Endothelial cell of umbilical vein (primary cell): Measurements from ENCODE around the gene KCNN1. TPM values are rescaled to one million over a fixed set of nuclear protein-coding genes. Genes with fewer than 3 reads are reported as not detected.

Experiments used
- BruUV-seq: library from RNA; stranded (reverse); fragments of 400-500 nt; replicated peaks from 2 replicates; lab custom pipeline; 2021; lab: Mats Ljungman, UMichigan
- CTCF ChIA-PET: fragments of 300-600, 350-600 bp; sonication (Branson Sonifier 250); formaldehyde crosslinking; loops from one replicate; lab custom pipeline; 2021; ENCODE audit warnings: antibody characterized with exemption, inconsistent platforms; lab: Charles Lee
- POLR2A ChIA-PET: fragments of 300-600, 350-600 bp; sonication (Branson Sonifier 250); formaldehyde crosslinking; loops from one replicate; lab custom pipeline; 2021; ENCODE audit warnings: antibody characterized with exemption, inconsistent platforms; lab: Charles Lee
- DNase-seq: peaks from one replicate; pipeline ENCODE4 v3.0.0-alpha.2; 2011; ENCODE audit warnings: low read depth, low spot score
- FAIRE-seq: peaks from 2 replicates; lab custom pipeline; 2011; peaks lifted over from hg19 to GRCh38; lab: Jason Lieb, UNC
- H2AFZ ChIP-seq: 2 replicates; pipeline ENCODE4 v1.6.0; 2012; ENCODE audit warnings: low read depth, low read length, control low read depth, inconsistent platforms
- H3K27ac ChIP-seq: 2 replicates; pipeline ENCODE4 v1.5.1; 2011; ENCODE audit warnings: low read depth, mild to moderate bottlenecking, control low read depth, low read length, moderate library complexity; ENCODE audit not compliant: insufficient read depth
- H3K27me3 ChIP-seq, 2 experiments: 2 replicates each; pipeline versions ENCODE4 v1.6.0 to v1.6.1; 2011; ENCODE audit warnings: low read length in 2 of 2, mixed read lengths in 1 of 2; ENCODE audit not compliant: control insufficient read depth in 2 of 2, insufficient read depth in 2 of 2
- H3K36me3 ChIP-seq, 2 experiments: 2 replicates in 1 of 2; 3 replicates in 1 of 2; pipeline ENCODE4 v1.5.1; 2011; ENCODE audit warnings: low read length in 2 of 2, mild to moderate bottlenecking in 1 of 2, moderate library complexity in 1 of 2; ENCODE audit not compliant: control insufficient read depth in 2 of 2, insufficient read depth in 2 of 2; ENCODE audit errors: extremely low read depth in 1 of 2
- H3K4me1 ChIP-seq: 3 replicates; pipeline ENCODE4 v1.5.1; 2011; ENCODE audit warnings: mild to moderate bottlenecking, low read length; ENCODE audit not compliant: control insufficient read depth, insufficient read depth; ENCODE audit errors: extremely low read depth
- H3K4me2 ChIP-seq: 2 replicates; pipeline ENCODE4 v1.6.1; 2011; ENCODE audit warnings: low read length, control low read depth, mixed read lengths; ENCODE audit not compliant: insufficient read depth
- H3K4me3 ChIP-seq, 3 experiments: fragments of 200-600 bp in 1 of 3; sonication (generic), shearing (Covaris generic) in 1 of 3; replicated peaks in 1 of 3; 2 replicates each; pipeline ENCODE4 v1.5.1; 2011 to 2016; ENCODE audit warnings: control low read depth in 3 of 3, low read length in 3 of 3, mild to moderate bottlenecking in 2 of 3, inconsistent platforms in 1 of 3, low read depth in 1 of 3, moderate library complexity in 1 of 3; ENCODE audit not compliant: insufficient read depth in 1 of 3
- H3K79me2 ChIP-seq: 2 replicates; pipeline ENCODE4 v1.6.0; 2012; ENCODE audit warnings: low read length, inconsistent platforms; ENCODE audit not compliant: control insufficient read depth, insufficient read depth
- H3K9ac ChIP-seq: replicated peaks from 2 replicates; pipeline ENCODE3; 2011; ENCODE audit warnings: low read length, control low read depth; ENCODE audit not compliant: insufficient read depth; ENCODE audit errors: extremely low read depth
- H3K9me1 ChIP-seq: replicated peaks from 3 replicates; pipeline ENCODE4 v1.6.0; 2011; ENCODE audit warnings: mild to moderate bottlenecking, low read length; ENCODE audit not compliant: control insufficient read depth, insufficient read depth; ENCODE audit errors: extremely low read depth
- H3K9me3 ChIP-seq: replicated peaks from 2 replicates; pipeline ENCODE4 v1.5.1; 2012; ENCODE audit warnings: low read length, inconsistent platforms; ENCODE audit not compliant: control insufficient read depth, insufficient read depth
- H4K20me1 ChIP-seq: replicated peaks from 2 replicates; pipeline ENCODE3; 2011; ENCODE audit warnings: mild to moderate bottlenecking, low read length; ENCODE audit not compliant: control insufficient read depth, insufficient read depth; ENCODE audit errors: extremely low read depth
- EZH2 ChIP-seq: IDR thresholded peaks from 2 replicates; pipeline ENCODE4 v1.6.1; 2012; ENCODE audit warnings: borderline replicate concordance, low read depth, mild to moderate bottlenecking, moderate library complexity, low read length, inconsistent platforms; ENCODE audit not compliant: severe bottlenecking
- FOS ChIP-seq: IDR thresholded peaks from 2 replicates; pipeline ENCODE4 v1.6.1; 2011; ENCODE audit warnings: mild to moderate bottlenecking, low read length, moderate library complexity, borderline replicate concordance; ENCODE audit not compliant: insufficient read depth
- GATA2 ChIP-seq: IDR thresholded peaks from 2 replicates; pipeline ENCODE4 v1.7.0; 2011; ENCODE audit warnings: low read depth, mild to moderate bottlenecking, moderate library complexity, mixed read lengths, low read length; ENCODE audit not compliant: insufficient read length, insufficient read depth
- JUN ChIP-seq: IDR thresholded peaks from 2 replicates; pipeline ENCODE4 v1.6.1; 2011; ENCODE audit warnings: borderline replicate concordance, low read depth; ENCODE audit not compliant: insufficient read length, insufficient read depth
- MYC ChIP-seq: IDR thresholded peaks from one replicate; pipeline ENCODE4 v1.6.1; 2011; ENCODE audit warnings: mild to moderate bottlenecking, low read depth, low read length
- POLR2A ChIP-seq: IDR thresholded peaks from 2 replicates; pipeline ENCODE4 v1.6.1; 2012; ENCODE audit warnings: low read depth, mild to moderate bottlenecking, control low read depth, low read length
- POLR2AphosphoS5 ChIP-seq: IDR thresholded peaks from 2 replicates; pipeline ENCODE4 v1.6.1; 2012; ENCODE audit warnings: low read depth, mild to moderate bottlenecking, control low read depth, low read length, moderate library complexity; ENCODE audit not compliant: insufficient read depth
- dilution Hi-C: fragments of 300-500 bp; cut with MboI; formaldehyde crosslinking; loops from one replicate; pipeline ENCODE4 v1.15.0; 2019; ENCODE audit warnings: low sequenced_read_pairs; ENCODE audit not compliant: extremely low pct_ligation_motif_present
- intact Hi-C: fragments of 100-400 bp; cut with micrococcal nuclease; formaldehyde crosslinking; loops from one replicate; pipeline ENCODE4 v1.10.0; 2022
- polyA plus RNA-seq, 4 experiments: library from polyadenylated mRNA; depleted of rRNA in 3 of 4; stranded (reverse) in 3 of 4; unstranded in 1 of 4; fragments of >200 nt; gene quantifications; 2 replicates each; pipeline versions ENCODE4 v1.2.1 to v1.2.3, GENCODE V29; 2011 to 2012; ENCODE audit warnings: missing spikeins in 1 of 4
- total RNA-seq: library from RNA; stranded (reverse); gene quantifications from 2 replicates; pipeline ENCODE4 v1.2.3, GENCODE V29; 2021
- TF ChIP-seq, protein P1 (sequence below): IDR thresholded peaks from 2 replicates; pipeline ENCODE4 v1.6.1; 2011; ENCODE audit not compliant: insufficient read depth, insufficient read length
- TF ChIP-seq, protein P2 (sequence below), 2 donors: IDR thresholded peaks; 1 replicate in 1 of 2; 2 replicates in 1 of 2; pipeline ENCODE4 v1.5.1; 2011; ENCODE audit warnings: low read length in 2 of 2, mild to moderate bottlenecking in 2 of 2, moderate library complexity in 2 of 2, control low read depth in 1 of 2, inconsistent platforms in 1 of 2, low read depth in 1 of 2; ENCODE audit not compliant: insufficient read depth in 1 of 2; ENCODE audit errors: extremely low read depth in 1 of 2

The KCNN1 gene
- total and polyA plus RNA-seq, 2 donors (not counting 3 experiments of a cell fraction or from before 2014, with no cell fraction given) = 0.18 to 0.80 TPM

DNA sequence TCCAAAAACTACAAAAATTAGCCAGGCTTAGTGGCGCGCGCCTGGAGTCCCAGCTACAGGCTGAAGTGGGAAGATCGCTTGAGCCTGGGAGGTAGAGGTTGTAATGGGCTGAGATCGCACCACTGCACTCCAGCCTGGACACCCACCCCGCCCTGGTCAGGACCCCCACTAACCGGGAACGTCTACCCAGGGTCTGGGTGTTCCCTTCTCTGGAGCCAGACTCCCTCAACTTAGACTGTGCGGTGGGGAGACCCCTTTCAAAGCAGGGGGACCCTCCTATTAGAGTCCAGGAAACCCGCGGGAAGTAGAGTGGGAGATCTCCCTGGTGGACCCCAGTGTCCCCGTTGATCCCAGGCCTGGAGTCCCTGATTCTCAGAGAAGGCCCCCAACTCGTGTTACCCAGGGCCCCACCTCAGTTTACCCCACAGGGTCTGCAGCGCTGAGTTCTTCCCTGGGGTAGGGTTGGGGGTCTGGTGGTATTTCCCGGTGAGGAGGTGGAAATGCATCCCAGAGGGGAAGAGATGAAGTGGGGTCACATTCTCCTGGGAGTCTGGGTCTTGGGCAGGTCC is 35.0 kb downstream of the KCNN1 start:
- dilution Hi-C loops = no loop called here
- peak overlapping the region; percentile 87 for H3K4me2 ChIP-seq
- peak overlapping the region; percentile 93 for H2AFZ ChIP-seq
- H3K4me1 ChIP-seq = peaks cover 15% of the 10 kb centered on the region
- no TSS peak for BruUV-seq
- no peak for DNase-seq
- FAIRE-seq = no peak
- H4K20me1 ChIP-seq = no peaks in the 10 kb centered on the region
- H3K9ac ChIP-seq = peak overlapping the region; percentile 89
- H3K36me3 ChIP-seq = no peaks in the 10 kb centered on the region
- H3K79me2 ChIP-seq = peaks cover 14% of the 10 kb centered on the region
- ChIA-PET CTCF (interaction anchor here (1.0 to 2.3 kb wide), 6 partner anchors 54 to 142 kb away, joined by 3 to 10 read pairs (median 4); partner anchors contain the start of genes CCDC124 and RPL18A), POLR2A (no interaction called here)
- H3K27me3 ChIP-seq = no peaks in the 10 kb centered on the region
- no peaks in the 10 kb centered on the region for H3K9me3 ChIP-seq
- TF ChIP-seq MYC (no peak), POLR2A (no peak), EZH2 (no peak), POLR2AphosphoS5 (no peak), FOS (no peak), JUN (no peak), GATA2 (no peak)
- TF ChIP-seq, protein P1, sequence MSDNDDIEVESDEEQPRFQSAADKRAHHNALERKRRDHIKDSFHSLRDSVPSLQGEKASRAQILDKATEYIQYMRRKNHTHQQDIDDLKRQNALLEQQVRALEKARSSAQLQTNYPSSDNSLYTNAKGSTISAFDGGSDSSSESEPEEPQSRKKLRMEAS = no peak
- TF ChIP-seq, protein P2, sequence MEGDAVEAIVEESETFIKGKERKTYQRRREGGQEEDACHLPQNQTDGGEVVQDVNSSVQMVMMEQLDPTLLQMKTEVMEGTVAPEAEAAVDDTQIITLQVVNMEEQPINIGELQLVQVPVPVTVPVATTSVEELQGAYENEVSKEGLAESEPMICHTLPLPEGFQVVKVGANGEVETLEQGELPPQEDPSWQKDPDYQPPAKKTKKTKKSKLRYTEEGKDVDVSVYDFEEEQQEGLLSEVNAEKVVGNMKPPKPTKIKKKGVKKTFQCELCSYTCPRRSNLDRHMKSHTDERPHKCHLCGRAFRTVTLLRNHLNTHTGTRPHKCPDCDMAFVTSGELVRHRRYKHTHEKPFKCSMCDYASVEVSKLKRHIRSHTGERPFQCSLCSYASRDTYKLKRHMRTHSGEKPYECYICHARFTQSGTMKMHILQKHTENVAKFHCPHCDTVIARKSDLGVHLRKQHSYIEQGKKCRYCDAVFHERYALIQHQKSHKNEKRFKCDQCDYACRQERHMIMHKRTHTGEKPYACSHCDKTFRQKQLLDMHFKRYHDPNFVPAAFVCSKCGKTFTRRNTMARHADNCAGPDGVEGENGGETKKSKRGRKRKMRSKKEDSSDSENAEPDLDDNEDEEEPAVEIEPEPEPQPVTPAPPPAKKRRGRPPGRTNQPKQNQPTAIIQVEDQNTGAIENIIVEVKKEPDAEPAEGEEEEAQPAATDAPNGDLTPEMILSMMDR (IDR thresholded peaks at IDR 0.05; ENCODE audit: extremely low read depth in 1 of 2, insufficient read depth in 1 of 2, low read depth in 1 of 2, low read length in 2 of 2) = no peak
- H3K27ac ChIP-seq = peak overlapping the region; percentile 90
- intact Hi-C loops = loop anchor here (2.0 kb wide), 1 partner anchor 117 kb away; no protein-coding TSS in a partner anchor
- no peaks in the 10 kb centered on the region for H3K9me1 ChIP-seq
- H3K4me3 ChIP-seq = peak overlapping the region; percentile 73 to 85 (median 77)
